T-helper 9 cell (primary cell): Measurements from ENCODE around the gene SSBP4.
A peak's percentile ranks its signal among the peaks of the same experiment; 100 is the strongest.

ENCODE experiments used
- DNase-seq: peaks from one replicate; pipeline ENCODE4 v3.0.0-alpha.2; 2020

The SSBP4 gene

DNA sequence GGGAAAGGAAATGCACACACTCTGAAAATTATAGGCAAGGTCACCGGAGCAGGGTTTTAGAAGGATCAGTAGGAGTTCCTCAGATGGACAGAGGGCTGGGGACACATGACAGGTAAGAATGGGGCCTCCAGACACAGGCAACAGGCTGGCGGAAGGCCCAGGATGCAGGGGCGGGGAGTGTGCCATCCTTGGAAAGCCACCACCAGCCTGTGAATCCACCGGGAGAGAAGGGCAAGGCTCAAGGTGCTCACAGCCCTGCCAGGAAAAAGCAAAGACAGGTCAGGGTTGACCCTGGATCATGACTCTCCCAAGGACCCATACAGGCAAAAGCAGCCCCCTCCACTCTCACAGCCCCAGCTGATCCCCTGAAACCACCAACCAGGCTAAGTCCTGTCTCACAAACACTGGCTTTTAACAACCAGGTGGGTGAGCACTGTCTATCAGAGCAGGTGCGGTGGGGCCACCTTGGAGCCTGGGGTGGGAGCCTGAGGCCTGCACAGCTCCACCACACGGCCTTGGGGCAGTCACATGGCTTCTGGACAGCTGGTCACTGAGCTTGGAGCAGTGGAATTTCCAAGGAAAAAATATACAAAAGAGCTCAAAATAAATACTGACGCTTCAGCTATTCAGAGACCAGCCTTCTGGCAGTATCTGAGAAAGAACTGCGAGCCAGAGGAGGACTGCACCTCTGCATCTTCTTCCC is 54.0 kb downstream of the SSBP4 start:
- no peak for DNase-seq

DNA sequence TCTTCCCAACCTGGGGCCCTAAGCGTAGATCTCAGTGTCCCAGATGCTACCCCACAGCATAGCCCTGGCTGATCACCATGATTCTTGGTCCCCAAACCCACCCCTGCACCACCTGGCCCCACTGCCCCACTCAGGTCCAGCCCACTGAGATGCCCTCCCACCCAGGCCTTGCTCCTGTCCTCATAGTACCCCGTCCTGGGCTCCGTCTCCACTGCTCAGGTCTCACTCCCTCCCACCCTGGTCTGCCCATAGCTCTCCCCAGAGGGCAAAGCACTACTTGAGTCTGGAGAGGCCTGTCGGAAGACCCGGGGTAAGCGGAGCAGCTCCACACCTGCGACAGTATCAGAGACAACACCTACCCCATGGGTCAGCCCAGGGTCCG is 54.5 kb downstream of the SSBP4 start:
- DNase-seq, result no peak

DNA sequence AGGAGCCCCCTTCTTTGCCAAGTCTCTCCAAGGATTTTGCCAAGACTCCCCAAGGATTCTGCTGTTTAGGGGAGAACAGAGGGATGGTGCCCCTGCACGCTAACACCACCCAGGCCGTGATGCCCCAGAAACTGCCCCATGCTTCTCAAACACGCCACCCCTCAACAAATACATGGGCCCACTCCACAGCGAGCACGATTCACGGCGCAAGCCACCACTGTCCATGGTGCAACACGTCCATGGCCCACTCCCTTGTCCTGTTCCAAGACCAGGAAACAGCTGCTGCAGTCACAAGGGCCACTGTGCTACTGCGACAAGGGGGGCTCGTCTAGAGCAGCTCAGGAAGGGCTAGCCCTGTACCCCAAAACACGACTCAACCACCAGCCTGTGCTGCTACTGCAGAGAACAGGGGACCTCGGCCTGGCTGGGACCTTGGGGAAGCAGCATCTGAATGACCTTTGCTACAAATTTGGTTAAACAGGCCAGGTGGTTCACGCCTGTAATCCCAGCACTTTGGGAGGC is 55.2 kb downstream of the SSBP4 start:
- DNase-seq, result no peak

GRCh38 chr19:18475004-18475453 is 55.8 kb downstream of the SSBP4 start:
- DNase-seq, result peak; percentile 33

- DNase-seq, result no peak
Measured at GRCh38 chr19:18475762-18476331, 56.6 kb downstream of the SSBP4 start.

DNA sequence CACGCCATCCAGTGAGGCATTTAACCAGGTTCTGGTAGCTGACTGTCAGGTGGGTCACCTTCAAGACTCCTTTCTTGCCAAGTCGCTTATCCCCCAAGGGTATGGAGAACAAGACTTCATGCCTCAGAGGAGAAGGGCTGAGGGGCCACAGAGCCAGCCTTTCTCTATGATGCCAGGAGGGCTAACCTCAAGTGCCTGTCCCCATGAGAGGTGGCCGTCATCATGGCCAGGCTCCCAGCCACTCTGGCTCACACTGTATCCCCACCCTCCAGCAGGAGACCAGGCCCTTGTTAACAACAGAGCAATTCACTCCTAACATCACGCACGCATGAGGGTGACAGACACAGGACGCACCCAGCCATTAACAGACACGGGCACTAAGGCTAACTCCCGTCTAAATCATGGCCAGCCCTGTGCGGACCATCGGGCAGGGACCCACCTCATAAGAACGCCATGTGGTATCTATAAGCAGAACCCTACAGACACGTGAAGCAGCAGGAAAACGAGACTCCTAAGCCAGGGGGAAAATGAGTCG is 57.4 kb downstream of the SSBP4 start:
- no peak for DNase-seq

DNA sequence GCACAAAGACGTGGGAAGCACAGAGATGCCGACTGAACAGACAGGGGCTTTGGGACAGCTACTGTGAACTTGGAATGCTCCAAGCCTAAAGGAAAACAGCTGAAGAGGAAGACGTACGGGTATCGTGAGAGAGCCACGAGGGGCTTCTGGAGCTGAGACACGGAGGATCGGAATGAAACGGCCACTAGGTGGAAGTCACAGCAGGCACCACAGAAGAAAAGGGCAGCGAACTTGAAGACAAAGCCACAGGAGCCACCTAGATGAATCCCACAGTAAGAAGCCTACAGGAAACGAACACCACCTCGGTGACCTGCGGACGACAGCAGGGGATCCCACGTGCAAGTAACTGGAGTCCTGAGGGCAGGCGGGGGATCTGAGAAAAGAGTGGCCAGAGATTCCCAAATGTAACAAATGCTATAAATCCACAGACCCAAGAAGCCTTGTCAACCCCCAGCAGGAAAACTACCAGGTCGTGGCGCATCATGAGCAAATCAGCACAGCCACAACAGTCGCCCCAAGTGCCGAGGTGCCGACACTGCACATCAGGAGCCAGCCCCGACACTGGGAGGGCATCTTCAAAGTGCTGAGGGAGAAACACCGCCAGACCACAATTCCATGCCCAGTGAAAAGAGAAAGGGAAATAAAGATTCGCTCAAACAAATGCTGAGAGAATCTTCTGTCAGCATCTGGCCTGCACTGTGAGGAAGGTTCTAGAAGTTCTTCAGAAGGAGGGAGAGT is 58.0 kb downstream of the SSBP4 start:
- no peak for DNase-seq

DNA sequence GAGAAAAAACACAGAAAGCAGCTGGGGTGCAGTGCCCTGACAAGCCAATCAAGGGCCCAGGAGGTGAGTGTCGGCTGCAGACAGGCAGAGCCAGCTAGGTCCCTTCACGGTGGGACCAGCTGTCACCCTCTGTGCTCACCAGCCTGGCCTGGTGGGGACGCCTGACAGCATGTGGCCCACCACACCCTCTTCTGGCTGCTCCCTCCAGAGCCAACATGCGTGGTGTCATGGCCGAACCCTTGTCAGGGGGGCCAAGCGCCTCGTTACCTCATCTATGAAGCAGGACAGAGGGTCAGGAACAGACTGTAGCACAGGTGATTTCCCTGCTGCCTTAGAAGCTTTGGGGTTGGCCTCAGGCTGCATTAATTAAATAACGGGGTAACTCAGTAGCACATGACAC is 58.8 kb downstream of the SSBP4 start:
- no peak for DNase-seq

DNA sequence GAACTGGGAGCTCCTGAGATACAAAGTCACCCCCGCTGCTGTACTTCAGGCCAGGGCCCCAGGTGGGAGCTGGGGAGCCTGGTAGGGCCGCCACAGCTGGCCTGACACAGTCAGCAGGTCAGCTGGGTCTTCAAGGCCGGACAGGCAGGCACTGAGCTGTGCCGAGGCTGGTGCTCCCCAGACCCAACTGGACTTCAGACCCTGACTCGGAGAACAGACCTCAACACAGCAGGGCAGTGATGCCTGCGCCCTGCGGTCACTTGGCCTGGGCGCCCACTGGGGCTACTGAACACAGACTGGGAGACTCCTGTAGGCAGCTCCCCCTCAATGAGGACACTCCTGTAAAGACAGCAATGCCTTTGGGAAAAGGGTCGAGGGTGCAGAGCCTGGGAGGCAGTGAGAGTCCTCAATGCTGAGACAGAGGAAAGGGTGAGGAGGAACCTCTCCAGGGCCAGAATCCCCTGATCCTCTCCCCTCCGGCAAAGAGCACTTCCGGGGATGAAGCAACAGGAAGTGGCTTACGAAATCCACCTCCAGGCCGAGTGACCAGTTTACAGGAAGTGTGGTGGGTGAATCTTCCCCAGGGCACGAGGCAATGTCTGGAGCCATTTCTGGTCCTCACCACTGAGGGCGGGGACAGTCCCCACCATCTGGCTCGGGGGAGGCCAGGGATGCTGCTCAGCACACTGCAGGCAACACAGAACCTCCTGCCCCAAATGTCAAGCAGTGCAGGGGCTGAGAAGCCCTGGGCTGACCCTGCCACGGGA is 59.5 kb downstream of the SSBP4 start:
- DNase-seq, result peak; percentile 58

- no peak for DNase-seq
Measured at GRCh38 chr19:18480006-18480691, 61.0 kb downstream of the SSBP4 start.

- no peak for DNase-seq
Measured at GRCh38 chr19:18481505-18482222, 62.5 kb downstream of the SSBP4 start.

DNA sequence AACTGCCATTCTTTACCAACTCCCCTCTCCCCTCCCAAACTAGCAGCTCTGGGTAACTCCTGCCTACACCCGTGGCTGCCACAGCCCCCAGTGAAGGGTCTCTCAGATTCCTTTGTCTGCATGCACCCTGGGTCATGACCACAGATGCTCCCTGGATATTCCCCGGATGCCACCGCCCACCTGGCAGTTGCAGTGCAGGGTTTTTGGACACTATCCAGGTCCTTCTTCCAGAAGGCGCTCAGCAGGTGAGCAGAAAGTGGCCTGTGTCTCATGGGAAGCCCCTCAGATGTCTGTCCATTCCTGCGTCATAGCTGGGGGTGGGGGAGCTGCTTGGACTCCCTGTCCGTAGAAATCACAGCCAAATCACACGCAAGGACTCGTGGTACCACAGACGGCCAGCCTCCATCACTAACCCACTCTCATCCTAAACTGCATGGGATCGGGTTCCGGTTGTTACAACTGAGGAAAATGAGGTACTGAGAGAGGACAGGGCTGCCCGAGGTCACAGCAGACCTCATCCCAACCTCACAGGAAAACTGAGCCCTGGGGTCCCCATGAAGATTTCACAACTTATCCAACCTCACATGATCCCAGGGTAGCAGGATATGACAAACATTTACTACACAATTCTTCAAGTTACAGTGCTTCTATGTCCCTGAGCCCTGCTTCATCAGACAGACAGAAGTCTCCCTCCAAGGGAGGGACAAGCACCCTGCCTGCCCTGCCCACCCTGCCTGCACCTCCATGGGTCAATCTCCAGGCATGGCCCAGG is 64.1 kb downstream of the SSBP4 start:
- no peak for DNase-seq
